H1 (cell line): Measurements from ENCODE around the gene PRKN.

ENCODE experiments used
- EZH2 ChIP-seq: fragments of 200-600 bp; sonication (generic); IDR thresholded peaks from 2 replicates; pipeline ENCODE4 v1.7.1; 2012; ENCODE audit warnings: low read depth, mild to moderate bottlenecking, moderate library complexity, low read length, inconsistent platforms; ENCODE audit not compliant: severe bottlenecking
- KDM4A ChIP-seq: IDR thresholded peaks from one replicate; pipeline ENCODE4 v1.7.1; 2012; ENCODE audit warnings: low read depth, mild to moderate bottlenecking, moderate library complexity, low read length, inconsistent platforms; ENCODE audit not compliant: severe bottlenecking
- KDM5A ChIP-seq: fragments of 200-600 bp; IDR thresholded peaks from 2 replicates; pipeline ENCODE4 v1.7.1; 2012; ENCODE audit warnings: mild to moderate bottlenecking, low read length, inconsistent platforms, mixed read lengths
- POLR2A ChIP-seq, 2 experiments: IDR thresholded peaks; 1 replicate in 1 of 2; 2 replicates in 1 of 2; pipeline ENCODE4 v1.6.1; 2011; ENCODE audit warnings: low read depth in 2 of 2, low read length in 2 of 2, mild to moderate bottlenecking in 2 of 2; ENCODE audit errors: control extremely low read depth in 1 of 2
- POLR2AphosphoS5 ChIP-seq: IDR thresholded peaks from 2 replicates; pipeline ENCODE4 v1.6.1; 2011; ENCODE audit warnings: low read depth, low read length
- RAD21 ChIP-seq, 2 experiments: IDR thresholded peaks in 1 of 2; conservative IDR thresholded peaks in 1 of 2; 2 replicates each; pipeline ENCODE4 v1.6.1; 2011; ENCODE audit warnings: low read depth in 2 of 2, low read length in 2 of 2, improper control_type of control experiment in 1 of 2, inconsistent platforms in 1 of 2, mild to moderate bottlenecking in 1 of 2, moderate library complexity in 1 of 2
- TF ChIP-seq, protein P1 (sequence below): IDR thresholded peaks from 2 replicates; pipeline ENCODE4 v1.6.1; 2012; ENCODE audit warnings: low read length, inconsistent platforms
- TF ChIP-seq, protein P2 (sequence below), 3 experiments: IDR thresholded peaks; 1 replicate in 2 of 3; 2 replicates in 1 of 3; pipeline versions ENCODE4 v1.5.1 to v1.6.1; 2011; ENCODE audit warnings: low read length in 3 of 3, mild to moderate bottlenecking in 3 of 3, inconsistent platforms in 2 of 3, low read depth in 1 of 3, moderate library complexity in 1 of 3; ENCODE audit not compliant: insufficient read depth in 1 of 3; ENCODE audit errors: control extremely low read depth in 1 of 3

- TF ChIP-seq RAD21 (IDR thresholded peaks at IDR 0.05 in 1 of 2, conservative IDR thresholded peaks at IDR 0.05 in 1 of 2; ENCODE audit: low read depth in 2 of 2, low read length in 2 of 2) (no peak), POLR2A (IDR thresholded peaks at IDR 0.05; ENCODE audit: control extremely low read depth in 1 of 2, low read depth in 2 of 2, low read length in 2 of 2) (no peak), KDM5A (no peak), KDM4A (no peak), EZH2 (no peak), POLR2AphosphoS5 (no peak)
- TF ChIP-seq, protein P1, sequence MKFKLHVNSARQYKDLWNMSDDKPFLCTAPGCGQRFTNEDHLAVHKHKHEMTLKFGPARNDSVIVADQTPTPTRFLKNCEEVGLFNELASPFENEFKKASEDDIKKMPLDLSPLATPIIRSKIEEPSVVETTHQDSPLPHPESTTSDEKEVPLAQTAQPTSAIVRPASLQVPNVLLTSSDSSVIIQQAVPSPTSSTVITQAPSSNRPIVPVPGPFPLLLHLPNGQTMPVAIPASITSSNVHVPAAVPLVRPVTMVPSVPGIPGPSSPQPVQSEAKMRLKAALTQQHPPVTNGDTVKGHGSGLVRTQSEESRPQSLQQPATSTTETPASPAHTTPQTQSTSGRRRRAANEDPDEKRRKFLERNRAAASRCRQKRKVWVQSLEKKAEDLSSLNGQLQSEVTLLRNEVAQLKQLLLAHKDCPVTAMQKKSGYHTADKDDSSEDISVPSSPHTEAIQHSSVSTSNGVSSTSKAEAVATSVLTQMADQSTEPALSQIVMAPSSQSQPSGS: no peak
- TF ChIP-seq, protein P2, sequence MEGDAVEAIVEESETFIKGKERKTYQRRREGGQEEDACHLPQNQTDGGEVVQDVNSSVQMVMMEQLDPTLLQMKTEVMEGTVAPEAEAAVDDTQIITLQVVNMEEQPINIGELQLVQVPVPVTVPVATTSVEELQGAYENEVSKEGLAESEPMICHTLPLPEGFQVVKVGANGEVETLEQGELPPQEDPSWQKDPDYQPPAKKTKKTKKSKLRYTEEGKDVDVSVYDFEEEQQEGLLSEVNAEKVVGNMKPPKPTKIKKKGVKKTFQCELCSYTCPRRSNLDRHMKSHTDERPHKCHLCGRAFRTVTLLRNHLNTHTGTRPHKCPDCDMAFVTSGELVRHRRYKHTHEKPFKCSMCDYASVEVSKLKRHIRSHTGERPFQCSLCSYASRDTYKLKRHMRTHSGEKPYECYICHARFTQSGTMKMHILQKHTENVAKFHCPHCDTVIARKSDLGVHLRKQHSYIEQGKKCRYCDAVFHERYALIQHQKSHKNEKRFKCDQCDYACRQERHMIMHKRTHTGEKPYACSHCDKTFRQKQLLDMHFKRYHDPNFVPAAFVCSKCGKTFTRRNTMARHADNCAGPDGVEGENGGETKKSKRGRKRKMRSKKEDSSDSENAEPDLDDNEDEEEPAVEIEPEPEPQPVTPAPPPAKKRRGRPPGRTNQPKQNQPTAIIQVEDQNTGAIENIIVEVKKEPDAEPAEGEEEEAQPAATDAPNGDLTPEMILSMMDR (IDR thresholded peaks at IDR 0.05; ENCODE audit: control extremely low read depth in 1 of 3, insufficient read depth in 1 of 3, low read depth in 1 of 3, low read length in 3 of 3): no peak
Measured at GRCh38 chr6:162441991-162442390, 285.6 kb downstream of the PRKN start.
